ENCODE results near the gene DVL1.

DNA sequence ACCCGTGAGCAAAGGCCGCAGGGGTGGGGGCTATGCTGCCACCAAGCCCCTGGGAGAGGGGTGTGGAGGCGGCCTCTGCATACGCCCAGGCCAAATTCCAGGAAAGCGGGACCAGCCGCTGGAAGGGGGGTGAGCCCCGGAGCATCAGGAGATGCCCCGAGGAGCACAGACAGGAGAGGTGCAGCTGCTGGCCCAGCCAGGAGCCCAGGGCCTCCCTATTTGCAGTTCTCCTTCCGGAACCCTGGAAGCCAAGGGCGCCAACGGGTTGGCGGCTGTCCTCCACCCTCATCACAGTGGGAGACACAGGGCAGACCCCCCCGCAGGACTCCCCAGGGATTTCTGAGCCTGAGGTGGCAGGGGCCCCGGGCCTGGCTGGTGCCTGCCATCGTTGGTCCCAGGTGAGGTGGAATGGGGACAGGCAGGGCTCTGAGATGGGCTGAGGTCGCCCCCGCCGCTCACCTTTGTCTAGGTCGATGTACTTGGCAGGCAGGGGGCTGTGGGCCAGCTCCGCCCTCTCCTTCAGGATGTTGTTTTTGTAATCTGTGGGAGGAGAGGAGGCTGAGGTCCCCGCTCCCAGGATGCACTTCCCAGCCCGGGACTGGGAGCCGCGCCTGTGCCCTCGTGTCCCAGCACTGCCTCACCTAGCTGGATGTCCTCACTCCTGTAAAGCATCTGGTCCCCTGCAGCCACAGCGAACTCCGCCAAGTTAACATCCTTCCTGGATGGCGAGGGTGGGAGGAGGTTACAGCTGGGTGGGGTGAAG lies 4.4 kb upstream of the DVL1 start:
- TF ChIP-seq POLR2AphosphoS5 (IDR thresholded peaks at IDR 0.05; ENCODE audit: low read depth, low read length), result no peak
- no peak for TF ChIP-seq REST (IDR thresholded peaks at IDR 0.05; ENCODE audit: insufficient read depth in 1 of 2, low read depth in 2 of 2, low read length in 2 of 2)
